Central memory CD8-positive, alpha-beta T cell (primary cell): ENCODE data around the gene ARID4B.

Experiments used
- ATAC-seq: fragments of 150-1000 bp; cut with Tn5 transposase; replicated peaks from 2 replicates; pipeline ENCODE4 v1.10.0; 2022; ENCODE audit warnings: mild to moderate bottlenecking, moderate FRiP score, moderate number of reproducible peaks; ENCODE audit not compliant: poor library complexity, severe bottlenecking; ENCODE audit errors: extremely low read depth
- DNase-seq, 2 donors: peaks; one replicate each; pipeline ENCODE4 v3.0.0; 2021; ENCODE audit warnings: low spot score in 2 of 2
- H3K27ac Mint-ChIP-seq: one replicate; pipeline ENCODE4 v1.8.0; 2022; ENCODE audit warnings: low read depth, mild to moderate bottlenecking, moderate library complexity, mixed read lengths
- H3K27me3 Mint-ChIP-seq: one replicate; pipeline ENCODE4 v1.8.0; 2022; ENCODE audit warnings: mixed read lengths
- H3K36me3 Mint-ChIP-seq: one replicate; pipeline ENCODE4 v1.8.0; 2022; ENCODE audit warnings: mild to moderate bottlenecking, moderate library complexity, mixed read lengths; ENCODE audit not compliant: insufficient read depth
- H3K4me1 Mint-ChIP-seq: one replicate; pipeline ENCODE4 v1.8.0; 2022; ENCODE audit warnings: mixed read lengths
- H3K4me3 Mint-ChIP-seq: one replicate; pipeline ENCODE4 v1.8.0; 2022; ENCODE audit warnings: mild to moderate bottlenecking, moderate library complexity, mixed read lengths
- H3K9me3 Mint-ChIP-seq: one replicate; pipeline ENCODE4 v1.8.0; 2022; ENCODE audit warnings: mixed read lengths

ARID4B gene

DNA sequence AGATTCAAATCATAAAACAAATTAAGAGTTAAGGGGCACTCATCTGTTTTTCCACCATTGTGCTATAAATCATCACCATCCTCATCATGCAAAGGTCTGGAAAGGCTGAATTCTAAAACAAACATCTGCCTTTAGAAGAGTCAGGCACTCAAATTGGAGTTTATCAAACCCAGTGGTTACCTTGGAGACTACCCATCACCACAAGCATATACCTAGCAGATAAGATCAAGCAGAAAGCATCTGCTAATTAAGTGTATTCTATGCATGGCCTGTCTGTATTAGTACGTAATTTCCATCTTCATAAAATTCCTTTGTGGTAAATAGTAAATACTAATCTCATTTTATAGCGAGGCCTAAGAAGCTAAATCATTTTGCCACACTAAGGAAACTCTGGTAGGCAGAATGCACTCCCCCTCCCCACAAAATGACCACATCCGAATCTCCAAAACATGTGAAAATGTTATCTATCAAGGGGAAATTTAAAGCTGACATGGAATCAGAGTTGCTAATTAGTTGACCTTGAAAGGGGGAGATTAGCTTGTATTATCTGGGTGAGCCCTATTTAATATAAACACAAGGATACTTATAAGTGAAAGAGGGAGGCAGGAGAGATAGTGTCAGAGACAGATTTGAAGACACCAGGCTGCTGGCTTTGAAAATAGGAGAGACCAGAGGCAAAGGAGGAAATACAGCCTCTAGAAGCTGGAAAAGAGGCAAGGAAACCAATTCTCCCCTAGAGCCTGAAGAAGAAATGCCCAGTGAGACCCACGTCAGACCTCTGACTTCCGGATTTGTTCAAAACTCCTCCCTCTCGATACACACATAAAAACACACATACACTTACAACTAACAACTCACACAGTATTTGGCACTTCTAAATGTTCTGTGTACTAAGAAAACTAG, 23.2 kb downstream of the ARID4B start:
- H3K36me3 Mint-ChIP-seq = peaks cover 22% of the 10 kb centered on the region
- H3K27me3 Mint-ChIP-seq = no peaks in the 10 kb centered on the region
- peak overlapping the region; percentile 66 for H3K4me3 Mint-ChIP-seq
- peaks cover 34% of the 10 kb centered on the region for H3K4me1 Mint-ChIP-seq
- peak overlapping the region; percentile 96 for H3K27ac Mint-ChIP-seq
- DNase-seq (peak in 1 of 2 donors; percentile 30), ATAC-seq (peak; percentile 89)
- no peaks in the 10 kb centered on the region for H3K9me3 Mint-ChIP-seq

DNA sequence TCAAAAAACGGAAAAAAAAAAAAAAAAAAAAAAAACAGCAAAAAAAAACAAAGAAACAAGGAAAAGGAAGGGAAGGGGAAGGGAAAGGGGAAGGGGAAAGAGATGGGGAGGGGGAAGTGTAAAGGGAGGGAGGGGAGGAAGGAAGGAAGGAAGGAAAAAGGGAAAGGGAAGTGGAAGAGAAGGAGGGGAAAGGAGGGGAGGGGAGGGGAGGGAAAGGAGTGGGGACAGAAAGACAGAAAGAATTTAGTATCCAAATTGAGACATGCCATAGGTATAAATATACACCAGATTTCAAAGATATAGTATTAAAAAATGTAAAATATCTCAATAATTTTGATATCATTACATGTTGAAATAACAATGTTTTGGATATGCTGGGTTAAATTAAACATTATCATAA, 25.8 kb downstream of the ARID4B start:
- H3K4me3 Mint-ChIP-seq = peak overlapping the region; percentile 29

DNA sequence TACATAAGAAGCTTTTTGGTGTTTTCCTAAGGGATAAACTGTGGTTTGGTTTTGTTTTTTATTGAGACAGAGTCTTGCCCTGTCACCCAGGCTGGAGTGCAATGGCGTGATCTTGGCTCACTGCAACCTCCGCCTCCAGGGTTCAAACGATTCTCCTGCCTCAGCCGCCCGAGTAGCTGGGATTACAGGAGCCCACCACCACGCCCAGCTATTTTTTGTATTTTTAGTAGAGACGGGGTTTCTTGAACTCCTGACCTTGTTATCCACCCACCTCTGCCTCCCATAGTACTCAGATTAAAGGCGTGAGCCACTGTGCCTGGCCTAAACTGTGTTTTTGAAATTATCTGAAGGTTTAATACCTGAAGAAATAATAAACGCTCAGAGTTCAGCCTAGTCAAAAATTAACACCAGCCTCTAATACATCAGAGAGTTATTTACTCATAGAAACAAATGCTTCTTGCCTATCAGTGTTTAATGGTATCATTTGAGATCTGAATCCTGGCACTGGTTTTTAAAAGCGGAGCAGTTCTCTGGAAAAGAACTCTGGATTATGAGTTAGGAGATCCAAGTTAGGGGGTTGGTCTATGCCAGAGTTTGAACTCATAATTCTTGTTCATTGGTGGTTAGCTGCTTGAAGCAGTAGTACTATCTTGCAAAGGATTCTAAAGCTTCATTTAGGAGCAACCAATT, 28.7 kb downstream of the ARID4B start:
- Mint-ChIP-seq H3K4me1 (peaks cover 37% of the 10 kb centered on the region), H3K9me3 (no peaks in the 10 kb centered on the region), H3K36me3 (peaks cover 17% of the 10 kb centered on the region), H3K4me3 (peak overlapping the region; percentile 47), H3K27ac (peak overlapping the region; percentile 74), H3K27me3 (no peaks in the 10 kb centered on the region)
- no peak for DNase-seq
- ATAC-seq = no peak

More for the DNA sequence above, 25.8 kb downstream of the ARID4B start:
- ATAC-seq = no peak
- Mint-ChIP-seq H3K27ac (peak overlapping the region; percentile 88), H3K36me3 (peaks cover 20% of the 10 kb centered on the region), H3K9me3 (no peaks in the 10 kb centered on the region), H3K27me3 (no peaks in the 10 kb centered on the region), H3K4me1 (peaks cover 48% of the 10 kb centered on the region)
- DNase-seq = no peak

DNA sequence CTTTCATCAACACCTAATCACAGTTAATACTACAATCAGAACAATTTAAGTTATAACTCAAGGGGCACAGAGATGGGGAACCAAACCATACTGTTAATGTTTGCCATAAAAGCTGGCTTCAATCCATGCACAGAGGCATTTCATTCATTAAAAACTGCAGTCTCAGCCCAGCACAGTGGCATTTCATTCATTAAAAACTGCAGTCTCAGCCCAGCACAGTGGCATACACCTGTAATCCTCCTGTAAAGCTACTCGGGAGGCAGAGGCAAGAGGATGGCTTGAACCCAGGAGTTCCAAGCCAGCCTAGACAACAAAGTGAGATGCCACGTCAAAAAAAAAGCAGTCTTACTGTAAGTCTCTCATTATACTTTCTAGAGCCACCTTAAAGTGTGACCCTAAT, 29.2 kb downstream of the ARID4B start:
- Mint-ChIP-seq H3K27me3 (no peaks in the 10 kb centered on the region), H3K27ac (peak overlapping the region; percentile 74), H3K9me3 (no peaks in the 10 kb centered on the region), H3K4me3 (peak overlapping the region; percentile 47), H3K4me1 (peaks cover 36% of the 10 kb centered on the region), H3K36me3 (peaks cover 17% of the 10 kb centered on the region)
- ATAC-seq = no peak
- no peak for DNase-seq

DNA sequence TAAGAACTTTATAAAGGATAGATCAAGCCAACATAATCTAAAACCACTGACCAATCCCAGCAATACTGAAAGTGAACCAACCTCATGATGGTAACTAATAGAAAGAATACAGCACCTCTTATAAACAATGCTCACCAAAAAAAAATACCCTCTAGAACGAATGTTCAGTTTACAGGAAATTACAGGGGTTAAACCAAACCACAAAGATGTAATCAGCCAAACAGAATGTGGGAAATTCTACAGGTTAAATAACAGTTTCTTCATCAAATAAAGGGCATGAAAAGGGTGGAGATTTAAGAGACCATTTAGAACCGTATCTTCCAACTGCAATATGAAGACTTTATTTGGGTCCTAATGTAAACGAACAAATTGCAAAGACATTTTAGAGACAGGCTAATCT, 30.4 kb downstream of the ARID4B start:
- Mint-ChIP-seq H3K36me3 (peaks cover 18% of the 10 kb centered on the region), H3K4me3 (peak overlapping the region; percentile 71), H3K4me1 (peaks cover 44% of the 10 kb centered on the region), H3K9me3 (no peaks in the 10 kb centered on the region), H3K27me3 (no peaks in the 10 kb centered on the region), H3K27ac (peak overlapping the region; percentile 75)
- ATAC-seq = peak; percentile 94
- DNase-seq = no peak

- Mint-ChIP-seq H3K9me3 (no peaks in the 10 kb centered on the region), H3K36me3 (peaks cover 16% of the 10 kb centered on the region), H3K27me3 (no peaks in the 10 kb centered on the region), H3K4me1 (peaks cover 44% of the 10 kb centered on the region), H3K4me3 (peak overlapping the region; percentile 71), H3K27ac (peak overlapping the region; percentile 75)
- no peak for DNase-seq
- peak; percentile 29 for ATAC-seq
These were observed 31.2 kb downstream of the ARID4B start for GRCh38 chr1:235296729-235297128.

GRCh38 chr1:235295902-235296350, 32.1 kb downstream of the ARID4B start:
- Mint-ChIP-seq H3K4me1 (peaks cover 48% of the 10 kb centered on the region), H3K27me3 (no peaks in the 10 kb centered on the region), H3K4me3 (no peak overlapping the region), H3K36me3 (peaks cover 13% of the 10 kb centered on the region), H3K9me3 (no peaks in the 10 kb centered on the region), H3K27ac (peak overlapping the region; percentile 38)
- no peak for ATAC-seq
- DNase-seq = no peak

DNA sequence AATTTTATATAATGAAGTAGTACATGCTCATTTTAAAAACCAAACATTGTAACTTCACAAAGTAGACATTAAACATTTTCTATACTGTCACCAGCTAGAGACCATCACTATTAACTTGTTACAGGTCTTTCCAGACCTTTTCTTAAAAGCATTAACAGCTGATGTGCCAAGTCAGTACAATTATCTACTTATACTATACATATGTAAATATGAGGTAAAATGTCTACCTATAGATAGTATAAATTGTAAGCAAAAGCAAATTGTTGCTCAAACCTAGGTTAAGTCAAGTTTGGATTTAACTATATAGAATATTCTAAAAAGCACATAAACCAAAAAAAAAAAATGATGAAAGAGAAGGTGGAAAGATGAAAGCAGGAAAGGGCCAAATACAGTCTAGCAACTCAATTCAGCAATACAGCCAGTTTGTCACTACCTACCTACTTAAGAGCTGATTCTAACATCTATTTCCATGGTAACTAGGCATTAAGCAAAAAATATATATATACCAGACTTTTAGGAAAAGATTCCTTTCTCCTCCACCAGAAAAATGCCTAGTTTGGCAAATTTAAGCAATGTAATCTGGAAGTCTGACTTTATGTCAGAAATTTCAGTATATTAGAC, 34.5 kb downstream of the ARID4B start:
- Mint-ChIP-seq H3K27ac (peak overlapping the region; percentile 35), H3K9me3 (no peaks in the 10 kb centered on the region), H3K4me3 (no peak overlapping the region), H3K36me3 (peaks cover 19% of the 10 kb centered on the region), H3K27me3 (no peaks in the 10 kb centered on the region), H3K4me1 (peaks cover 47% of the 10 kb centered on the region)
- DNase-seq (no peak), ATAC-seq (no peak)

GRCh38 chr1:235292790-235293189, 35.2 kb downstream of the ARID4B start:
- Mint-ChIP-seq H3K27me3 (no peaks in the 10 kb centered on the region), H3K36me3 (peaks cover 19% of the 10 kb centered on the region), H3K9me3 (no peaks in the 10 kb centered on the region), H3K4me1 (peaks cover 48% of the 10 kb centered on the region), H3K4me3 (no peak overlapping the region), H3K27ac (peak overlapping the region; percentile 35)
- DNase-seq (no peak), ATAC-seq (no peak)

DNA sequence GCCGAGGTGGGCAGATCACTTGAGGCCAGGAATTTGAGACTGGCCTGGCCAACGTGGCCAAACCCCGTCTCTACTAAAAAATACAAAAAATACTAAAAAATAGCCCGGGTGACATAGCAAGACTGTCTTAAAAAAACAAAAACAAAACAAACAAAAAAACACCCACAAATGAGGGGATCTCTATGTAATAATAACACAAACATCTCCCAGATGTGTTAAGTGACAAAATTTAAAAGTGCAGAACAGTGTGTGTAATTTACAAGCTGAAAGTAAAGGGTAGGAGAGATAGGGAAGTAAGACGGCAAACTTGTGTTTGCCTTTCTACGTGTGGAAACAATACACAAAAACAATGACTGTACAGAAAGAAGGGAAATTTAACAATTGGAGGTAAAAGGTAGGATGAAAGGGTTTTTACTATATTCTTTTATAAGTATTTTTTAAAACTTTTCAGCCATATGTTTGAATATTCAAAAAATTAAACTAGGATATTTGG, 36.3 kb downstream of the ARID4B start:
- Mint-ChIP-seq H3K4me3 (no peak overlapping the region), H3K27me3 (no peaks in the 10 kb centered on the region), H3K27ac (no peak overlapping the region), H3K9me3 (no peaks in the 10 kb centered on the region), H3K36me3 (peaks cover 15% of the 10 kb centered on the region), H3K4me1 (peaks cover 51% of the 10 kb centered on the region)
- no peak for ATAC-seq
- DNase-seq = no peak

GRCh38 chr1:235290740-235291502, 37.1 kb downstream of the ARID4B start:
- no peaks in the 10 kb centered on the region for H3K9me3 Mint-ChIP-seq
- peaks cover 15% of the 10 kb centered on the region for H3K36me3 Mint-ChIP-seq
- DNase-seq = no peak
- ATAC-seq = no peak
- H3K4me1 Mint-ChIP-seq = peaks cover 58% of the 10 kb centered on the region
- no peak overlapping the region for H3K4me3 Mint-ChIP-seq
- no peaks in the 10 kb centered on the region for H3K27me3 Mint-ChIP-seq
- H3K27ac Mint-ChIP-seq = no peak overlapping the region
